Heart left ventricle (tissue), 16 donors: ENCODE results near the gene LHX5. TPM values are rescaled to one million over a fixed set of nuclear protein-coding genes. Genes with fewer than 3 reads are reported as not detected.

Experiments
- ATAC-seq, 4 donors: fragments of 200-7000 bp; cut with Tn5 transposase; one replicate each; pipeline ENCODE4 v1.9.1; 2020 to 2022; ENCODE audit warnings: moderate library complexity in 4 of 4, mild to moderate bottlenecking in 3 of 4, moderate number of reproducible peaks in 1 of 4
- DNase-seq, 5 donors: peaks; one replicate each; pipeline ENCODE4 v3.0.0-alpha.2; 2020
- H3K27ac ChIP-seq, 12 donors: fragments of 200-600 bp; sonication (generic) in 4 of 12; one replicate each; pipeline versions ENCODE4 v1.5.0 to v1.8.0; 2016 to 2022; ENCODE audit warnings: mild to moderate bottlenecking in 2 of 12
- H3K27me3 ChIP-seq, 9 donors: fragments of 200-600 bp; sonication (generic) in 2 of 9; one replicate each; pipeline versions ENCODE4 v1.5.1 to v1.8.0; 2016 to 2022; ENCODE audit warnings: mild to moderate bottlenecking in 3 of 9
- H3K36me3 ChIP-seq, 9 donors: fragments of 200-600 bp; sonication (generic) in 2 of 9; one replicate each; pipeline versions ENCODE4 v1.5.0 to v1.8.0; 2018 to 2022; ENCODE audit warnings: mild to moderate bottlenecking in 2 of 9
- H3K4me1 ChIP-seq, 12 donors: fragments of 200-600 bp; sonication (generic) in 4 of 12; one replicate each; pipeline versions ENCODE4 v1.5.0 to v1.8.0; 2016 to 2022; ENCODE audit warnings: mild to moderate bottlenecking in 3 of 12
- H3K4me3 ChIP-seq, 12 donors: fragments of 200-600 bp; sonication (generic) in 4 of 12; one replicate each; pipeline versions ENCODE4 v1.5.0 to v1.8.0; 2017 to 2022; ENCODE audit warnings: mild to moderate bottlenecking in 9 of 12, moderate library complexity in 4 of 12
- H3K9me3 ChIP-seq, 12 donors: fragments of 200-600 bp; sonication (generic) in 4 of 12; one replicate each; pipeline versions ENCODE4 v1.5.0 to v1.8.0; 2016 to 2022; ENCODE audit warnings: mild to moderate bottlenecking in 1 of 12
- CTCF ChIP-seq, 12 donors: fragments of 200-600 bp; sonication (generic) in 4 of 12; IDR thresholded peaks; one replicate each; pipeline versions ENCODE4 v1.5.0 to v1.8.0; 2018 to 2022; ENCODE audit warnings: antibody characterized with exemption in 12 of 12, mild to moderate bottlenecking in 5 of 12
- POLR2A ChIP-seq, 2 donors: fragments of 450-650 bp; IDR thresholded peaks; one replicate each; pipeline ENCODE4 v1.6.1; 2017; ENCODE audit warnings: antibody characterized with exemption in 2 of 2, mild to moderate bottlenecking in 2 of 2, moderate library complexity in 2 of 2
- WGBS, 4 donors: extraction: QIAGEN DNeasy Blood & Tissue Kit in 2 of 4; methylation state at CpG; one replicate each; pipeline versions ENCODE4 v1.1.5 to v1.1.7; 2013 to 2018; 5-methylcytosine and 5-hydroxymethylcytosine counted together
- intact Hi-C, 10 donors: fragments of 100-400 bp; cut with DNase I; formaldehyde crosslinking; loops; one replicate each; pipeline versions ENCODE4 v1.11.1 to v1.14.2; 2022
- polyA plus RNA-seq, 2 donors: library from polyadenylated mRNA; stranded (reverse); fragments of 200-250 nt; gene quantifications; one replicate each; pipeline ENCODE4 v1.2.3, GENCODE V29; 2013
- total RNA-seq, 9 donors: library from RNA; depleted of rRNA in 2 of 9; stranded (reverse); fragments of >200 nt in 2 of 9; fragmentation: NEBNext Ultra II Directional in 3 of 9; extraction: Animal tissue kit (Norgen Biotek cat#: 25700) in 3 of 9; gene quantifications; one replicate each; pipeline versions ENCODE4 v1.1.0 to v1.2.4, GENCODE V29; 2016 to 2023
- donor health status: ischemic (EF 13 %, LVEDD 7.1; RV severe dilation, severe dysfunction).
- donor health status: healthy with polysubstance abuse.
- donor health status: DM: no; HTN: yes; CAD: no.
- donor health status: DM: no; HTN: no; CAD: no.
- donor health status: ischemic (EF 25% LVEDD 6.9; RV normal size, moderate dysfunction).
- donor health status: ischemic (EF 25% LVEDD 5.7; RV mildly dilated, moderate dysfunction).
- donor health status: healthy.
- donor health status: DM: yes; HTN: yes; CAD: no.
- donor health status: ischemic (EF 35%, LVEDD 5.7; RV mildly dilated, moderate dysfunction).
- donor health status: nonischemic (EF 11% LVEDD 7.7; RV severe dilation, severe dysfunction).
- donor health status: DM: yes; HTN: yes; CAD: no.
- donor health status: PGD.
- donor health status: ischemic (EF 29% LVEDD 5.4; RV normal size, mild dysfunction).
- donor health status: nonischemic (EF 23%, LVEDD 6.1; RV moderate dilation, normal function).

Gene LHX5
- total and polyA plus RNA-seq, 11 donors, result not detected

- H3K27ac ChIP-seq, result no peak overlapping the region
- no peaks in the 10 kb centered on the region for H3K36me3 ChIP-seq
- intact Hi-C loops, result no loop called here
- H3K4me3 ChIP-seq, result no peak overlapping the region
- no peak for DNase-seq
- no peaks in the 10 kb centered on the region for H3K9me3 ChIP-seq
- H3K27me3 ChIP-seq, result peaks cover 0 to 30% (median 6%) of the 10 kb centered on the region in 9 donors
- ATAC-seq, result no peak
- TF ChIP-seq CTCF (IDR thresholded peaks at IDR 0.05) (no peak), POLR2A (IDR thresholded peaks at IDR 0.05) (no peak)
- WGBS, 4 donors, result 85 to 93% (median 88%) methylated on average over 2 of the region's 2 CpGs
- H3K4me1 ChIP-seq, result no peaks in the 10 kb centered on the region
These were observed 19.2 kb downstream of the LHX5 start for GRCh38 chr12:113452458-113452857.

DNA sequence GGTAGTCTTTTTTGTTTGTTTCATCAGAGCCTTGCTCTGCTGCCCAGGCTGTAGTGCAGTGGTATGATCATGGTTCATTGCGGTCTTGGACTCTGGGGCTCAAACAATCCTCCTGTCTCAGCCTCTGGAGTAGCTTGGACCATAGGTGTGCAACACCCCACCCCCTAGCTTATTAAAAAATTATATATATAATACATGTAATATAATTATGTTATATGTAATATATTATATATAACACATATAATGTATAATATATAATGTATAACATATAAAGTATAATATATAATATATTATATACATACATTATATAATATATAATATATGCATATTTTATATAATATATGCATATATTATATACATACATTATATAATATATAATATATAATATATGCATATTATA, 21.8 kb downstream of the LHX5 start:
- 94 to 100% (median 95%) methylated on average over 1 of the region's 1 CpG for WGBS, 4 donors
- peaks cover 0 to 38% (median 4%) of the 10 kb centered on the region in 9 donors for H3K27me3 ChIP-seq

GRCh38 chr12:113449299-113449698, 22.4 kb downstream of the LHX5 start:
- TF ChIP-seq CTCF (IDR thresholded peaks at IDR 0.05) (no peak), POLR2A (IDR thresholded peaks at IDR 0.05) (no peak)
- Histone ChIP-seq H3K4me3 (no peak overlapping the region), H3K9me3 (peaks cover 0 to 7% (median 0%) of the 10 kb centered on the region in 12 donors), H3K4me1 (no peaks in the 10 kb centered on the region), H3K27me3 (peaks cover 0 to 43% (median 4%) of the 10 kb centered on the region in 9 donors), H3K27ac (no peak overlapping the region), H3K36me3 (no peaks in the 10 kb centered on the region)
- WGBS, 4 donors, result 85 to 95% (median 91%) methylated on average over 2 of the region's 2 CpGs
- intact Hi-C loops, result loop anchor here in 1 of 10 donors (10.0 kb wide), 1 partner anchor 414 kb away; no protein-coding TSS in a partner anchor
- DNase-seq (no peak), ATAC-seq (no peak)

More for the DNA sequence above, 21.8 kb downstream of the LHX5 start:
- Histone ChIP-seq H3K36me3 (no peaks in the 10 kb centered on the region), H3K4me1 (no peaks in the 10 kb centered on the region), H3K27ac (no peak overlapping the region), H3K9me3 (peaks cover 0 to 7% (median 0%) of the 10 kb centered on the region in 12 donors), H3K4me3 (no peak overlapping the region)
- DNase-seq (no peak), ATAC-seq (no peak)
- TF ChIP-seq POLR2A (IDR thresholded peaks at IDR 0.05), result no peak
- no peak for TF ChIP-seq CTCF (IDR thresholded peaks at IDR 0.05)
- intact Hi-C loops, result loop anchor here in 1 of 10 donors (10.0 kb wide), 1 partner anchor 415 kb away; no protein-coding TSS in a partner anchor

DNA sequence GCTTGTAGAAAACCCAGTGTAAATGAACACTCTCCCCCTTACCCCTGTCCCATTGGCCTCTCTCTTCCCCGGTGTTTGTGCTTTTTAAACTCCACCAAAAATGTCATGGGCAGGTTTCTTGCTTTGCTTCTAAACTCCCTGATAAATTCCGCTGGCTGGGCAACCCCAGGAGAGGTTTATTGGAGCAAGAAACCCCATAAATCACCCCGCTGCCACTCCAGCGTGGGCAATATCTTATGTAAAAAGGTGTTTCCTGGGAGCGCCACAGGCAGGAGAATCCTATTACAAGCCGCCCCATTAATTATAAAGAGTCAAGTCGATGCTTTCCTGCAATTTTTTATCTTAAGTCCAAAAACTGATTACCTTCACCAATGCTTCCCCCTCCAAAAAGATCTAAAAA, 22.8 kb downstream of the LHX5 start:
- peaks cover 0 to 7% (median 0%) of the 10 kb centered on the region in 12 donors for H3K9me3 ChIP-seq
- ATAC-seq (no peak), DNase-seq (no peak)
- TF ChIP-seq CTCF (IDR thresholded peaks at IDR 0.05), result no peak
- TF ChIP-seq POLR2A (IDR thresholded peaks at IDR 0.05), result no peak
- no peak overlapping the region for H3K4me3 ChIP-seq
- no peaks in the 10 kb centered on the region for H3K4me1 ChIP-seq
- peaks cover 0 to 46% (median 4%) of the 10 kb centered on the region in 9 donors for H3K27me3 ChIP-seq
- H3K27ac ChIP-seq, result no peak overlapping the region
- intact Hi-C loops, result loop anchor here in 1 of 10 donors (10.0 kb wide), 1 partner anchor 414 kb away; no protein-coding TSS in a partner anchor
- no peaks in the 10 kb centered on the region for H3K36me3 ChIP-seq
- 58 to 66% (median 62%) methylated on average over 7 of the region's 7 CpGs for WGBS, 4 donors
